ENCODE data around the gene EEF2KMT.

GRCh38 chr16:5045499-5046115, 52.0 kb downstream of the EEF2KMT start:
- TF ChIP-seq EP300 (IDR thresholded peaks at IDR 0.05) (no peak), CTCF (IDR thresholded peaks at IDR 0.05) (no peak)
